Prostate gland (tissue), 2 donors: ENCODE data around the gene BTBD7. TPM values are rescaled to one million over a fixed set of nuclear protein-coding genes. Genes with fewer than 3 reads are reported as not detected.

Experiments used
- DNase-seq: peaks from one replicate; pipeline ENCODE4 v3.0.0-alpha.2; 2019; ENCODE audit warnings: low spot score
- H3K27ac ChIP-seq, 2 donors: fragments of 200-600 bp; sonication (generic); 2 replicates each; pipeline ENCODE4 v1.5.1; 2017 to 2019
- H3K27me3 ChIP-seq: fragments of 200-600 bp; sonication (generic); replicated peaks from 2 replicates; pipeline ENCODE4 v1.5.1; 2019; ENCODE audit not compliant: insufficient read depth
- H3K36me3 ChIP-seq, 2 donors: fragments of 200-600 bp; sonication (generic); 1 replicate in 1 of 2; 2 replicates in 1 of 2; pipeline versions ENCODE4 v1.5.1 to v1.8.1; 2017 to 2019
- H3K4me1 ChIP-seq: fragments of 200-600 bp; sonication (generic); replicated peaks from 2 replicates; pipeline ENCODE4 v1.5.1; 2019
- H3K4me3 ChIP-seq, 2 donors: fragments of 200-600 bp; sonication (generic); 2 replicates each; pipeline ENCODE4 v1.5.1; 2017 to 2019
- H3K9me3 ChIP-seq: fragments of 200-600 bp; sonication (generic); 2 replicates; pipeline ENCODE4 v1.5.1; 2017
- POLR2A ChIP-seq: fragments of 450-650 bp; IDR thresholded peaks from one replicate; pipeline ENCODE4 v1.6.1; 2016; ENCODE audit warnings: antibody characterized with exemption, mild to moderate bottlenecking
- POLR2AphosphoS5 ChIP-seq: sonication (generic); formaldehyde crosslinking; IDR thresholded peaks from one replicate; pipeline ENCODE4 v1.6.1; 2017; ENCODE audit warnings: antibody characterized with exemption
- WGBS: methylation state at CpG from one replicate; pipeline ENCODE4 v1.1.5; 2018; 5-methylcytosine and 5-hydroxymethylcytosine counted together
- intact Hi-C: fragments of 100-400 bp; cut with DNase I; formaldehyde crosslinking; loops from one replicate; pipeline ENCODE4 v1.14.2; 2022
- total RNA-seq, 2 donors: library from RNA; depleted of rRNA; stranded (reverse); fragments of >200 nt; gene quantifications; one replicate each; pipeline ENCODE4 v1.1.0, GENCODE V29; 2016
- TF ChIP-seq, protein P1 (sequence below), 4 experiments: fragments of 200-600 bp in 2 of 4; fragments of 450-650 bp in 2 of 4; sonication (generic) in 2 of 4; IDR thresholded peaks; 1 replicate in 3 of 4; 2 replicates in 1 of 4; pipeline ENCODE4 v1.5.1; 2016 to 2019; ENCODE audit warnings: antibody characterized with exemption in 4 of 4, mild to moderate bottlenecking in 2 of 4, moderate library complexity in 2 of 4

Gene BTBD7
- total RNA-seq, 2 donors from 2014 or later: 23.8 to 25.8 TPM

DNA sequence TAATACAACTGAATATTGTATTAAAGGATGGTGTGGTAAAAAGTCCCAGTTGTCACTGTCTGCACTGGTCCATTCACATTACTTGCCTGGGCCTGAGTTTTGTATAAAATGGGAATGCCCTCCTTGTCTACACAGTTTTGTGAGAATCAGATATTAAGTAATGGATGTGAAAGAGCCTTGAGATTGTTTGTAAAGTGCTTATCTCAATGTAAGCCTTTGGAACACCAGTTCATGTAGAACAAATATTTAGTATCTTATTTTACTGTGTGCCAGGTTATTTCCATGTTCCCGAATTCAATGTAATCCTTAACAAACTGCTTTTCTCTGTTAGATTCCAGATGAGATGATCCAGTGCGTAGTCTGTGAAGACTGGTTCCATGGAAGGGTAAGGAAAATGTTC is 118.2 kb downstream of the BTBD7 start:
- Histone ChIP-seq H3K36me3 (no peaks in the 10 kb centered on the region), H3K27ac (no peak overlapping the region), H3K4me3 (no peak overlapping the region), H3K4me1 (no peaks in the 10 kb centered on the region), H3K9me3 (no peaks in the 10 kb centered on the region), H3K27me3 (no peaks in the 10 kb centered on the region)
- WGBS: 76% methylated on average over 2 of the region's 2 CpGs
- intact Hi-C loops: no loop called here
- TF ChIP-seq, protein P1, sequence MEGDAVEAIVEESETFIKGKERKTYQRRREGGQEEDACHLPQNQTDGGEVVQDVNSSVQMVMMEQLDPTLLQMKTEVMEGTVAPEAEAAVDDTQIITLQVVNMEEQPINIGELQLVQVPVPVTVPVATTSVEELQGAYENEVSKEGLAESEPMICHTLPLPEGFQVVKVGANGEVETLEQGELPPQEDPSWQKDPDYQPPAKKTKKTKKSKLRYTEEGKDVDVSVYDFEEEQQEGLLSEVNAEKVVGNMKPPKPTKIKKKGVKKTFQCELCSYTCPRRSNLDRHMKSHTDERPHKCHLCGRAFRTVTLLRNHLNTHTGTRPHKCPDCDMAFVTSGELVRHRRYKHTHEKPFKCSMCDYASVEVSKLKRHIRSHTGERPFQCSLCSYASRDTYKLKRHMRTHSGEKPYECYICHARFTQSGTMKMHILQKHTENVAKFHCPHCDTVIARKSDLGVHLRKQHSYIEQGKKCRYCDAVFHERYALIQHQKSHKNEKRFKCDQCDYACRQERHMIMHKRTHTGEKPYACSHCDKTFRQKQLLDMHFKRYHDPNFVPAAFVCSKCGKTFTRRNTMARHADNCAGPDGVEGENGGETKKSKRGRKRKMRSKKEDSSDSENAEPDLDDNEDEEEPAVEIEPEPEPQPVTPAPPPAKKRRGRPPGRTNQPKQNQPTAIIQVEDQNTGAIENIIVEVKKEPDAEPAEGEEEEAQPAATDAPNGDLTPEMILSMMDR (IDR thresholded peaks at IDR 0.05): no peak
- TF ChIP-seq POLR2A: no peak
- no peak for TF ChIP-seq POLR2AphosphoS5
- no peak for DNase-seq

- no peak for DNase-seq
- no peak overlapping the region for H3K4me3 ChIP-seq
- H3K27me3 ChIP-seq: no peaks in the 10 kb centered on the region
- no peaks in the 10 kb centered on the region for H3K9me3 ChIP-seq
- H3K4me1 ChIP-seq: no peaks in the 10 kb centered on the region
- H3K36me3 ChIP-seq: no peaks in the 10 kb centered on the region
- WGBS: 76% methylated on average over 3 of the region's 3 CpGs
- no peak overlapping the region for H3K27ac ChIP-seq
- TF ChIP-seq POLR2AphosphoS5 (no peak), POLR2A (no peak)
- TF ChIP-seq, protein P1 (IDR thresholded peaks at IDR 0.05): no peak
- intact Hi-C loops: no loop called here
Observed at GRCh38 chr14:93212432-93212831, 120.4 kb downstream of the BTBD7 start.

DNA sequence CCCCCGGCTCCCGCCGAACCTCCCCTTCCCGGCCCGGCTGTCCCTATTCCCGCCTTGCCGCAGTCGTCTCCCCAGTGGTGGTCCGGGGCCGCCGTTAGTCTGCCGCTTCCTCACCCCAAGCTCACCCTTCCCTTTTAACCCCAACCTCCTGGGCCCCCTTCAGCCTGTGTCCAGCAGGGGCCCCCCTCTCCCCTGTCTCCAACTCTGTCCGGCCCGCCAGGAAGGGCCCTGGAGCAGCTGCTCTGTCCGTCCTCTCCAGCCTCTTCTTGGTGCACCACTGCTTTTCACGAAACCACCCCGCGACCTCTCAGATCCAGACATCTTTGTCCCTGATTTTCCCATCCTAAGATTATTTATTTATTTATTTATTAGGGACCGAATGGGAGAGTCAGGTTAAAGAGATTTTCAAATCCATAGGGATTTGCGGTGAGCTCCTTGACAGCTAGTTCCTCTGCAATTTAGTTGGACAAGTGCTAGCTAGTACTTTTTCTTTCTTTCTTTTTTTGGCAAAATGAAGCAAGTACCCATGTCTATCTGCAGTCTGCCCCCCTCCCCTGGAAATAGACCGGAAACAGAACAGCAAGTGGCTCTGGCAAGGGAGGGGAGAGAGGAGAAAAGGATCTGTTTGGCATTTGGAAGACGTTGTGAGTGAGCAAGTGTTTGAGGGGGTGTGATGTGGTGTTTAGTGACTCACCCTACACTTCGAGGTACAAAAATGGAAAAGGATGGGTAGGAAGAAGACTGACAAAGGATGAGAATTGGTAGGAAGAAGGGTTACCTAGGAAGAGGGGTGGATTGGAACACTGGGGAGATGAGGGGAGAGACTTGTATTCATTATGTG is 125.1 kb downstream of the BTBD7 start:
- WGBS: under 1% methylated on average over 23 of the region's 23 CpGs
- TF ChIP-seq, protein P1 (IDR thresholded peaks at IDR 0.05): peak in 1 of 4 experiments; percentile 29
- TF ChIP-seq POLR2AphosphoS5: no peak
- no peak for TF ChIP-seq POLR2A
- Histone ChIP-seq H3K4me1 (no peaks in the 10 kb centered on the region), H3K36me3 (no peaks in the 10 kb centered on the region), H3K27ac (peak overlapping the region; percentile 69 to 75), H3K4me3 (peak overlapping the region; percentile 69 to 70), H3K9me3 (no peaks in the 10 kb centered on the region), H3K27me3 (no peaks in the 10 kb centered on the region)
- DNase-seq: no peak
- intact Hi-C loops: loop anchor here (5.0 kb wide), 1 partner anchor 125 kb away; the partner anchor contains the start of gene BTBD7

- Histone ChIP-seq H3K27ac (peak within 1 kb of the TSS; percentile 69 to 75), H3K4me1 (no peaks in the 10 kb centered on the region), H3K36me3 (no peaks in the 10 kb centered on the region), H3K4me3 (peak within 1 kb of the TSS; percentile 69 to 70), H3K27me3 (no peaks in the 10 kb centered on the region), H3K9me3 (no peaks in the 10 kb centered on the region)
- DNase-seq: peak; percentile 96
- under 1% methylated on average over 62 of the region's 65 CpGs for WGBS
- intact Hi-C loops: loop anchor here (5.0 kb wide), 1 partner anchor 125 kb away; the partner anchor contains the start of gene BTBD7
- TF ChIP-seq, protein P1 (IDR thresholded peaks at IDR 0.05): peak in 3 of 4 experiments; percentile 25 to 51 (median 48)
- TF ChIP-seq POLR2A (peak; percentile 56), POLR2AphosphoS5 (peak; percentile 97)
Observed at GRCh38 chr14:93206793-93207467, 125.9 kb downstream of the BTBD7 start, which contains the start of the genes GON7 and UBR7. GON7 (minus strand) TSS chr14:93207065; CDS start chr14:93207037, 28 bp downstream. UBR7 (plus strand) TSS chr14:93207256; CDS start chr14:93207292, 36 bp downstream.
